SK-N-MC (cell line): ENCODE results near the gene PMP22.
"Not testable (repeated sequence)": the region's sequence is repeated elsewhere in the genome, so short reads cannot be mapped to it uniquely, and the experiment has no call there.

Experiments
- DNase-seq: peaks from one replicate; pipeline ENCODE4 v3.0.0-alpha.2; 2011; ENCODE audit warnings: low read depth, low spot score
- H3K27ac ChIP-seq: fragments of 200-600 bp; sonication (generic); 2 replicates; pipeline ENCODE4 v1.5.1; 2016; ENCODE audit warnings: mixed run types
- H3K36me3 ChIP-seq: fragments of 200-600 bp; sonication (generic); 2 replicates; pipeline ENCODE4 v1.6.1; 2017; ENCODE audit warnings: antibody characterized with exemption, low read length, mixed read lengths; ENCODE audit not compliant: insufficient read depth
- H3K4me3 ChIP-seq: fragments of 200-600 bp; sonication (generic); 2 replicates; pipeline ENCODE4 v1.5.1; 2016
- H3K9ac ChIP-seq: fragments of 200-600 bp; sonication (generic); 2 replicates; pipeline ENCODE4 v1.8.0; 2017; ENCODE audit warnings: mixed run types, mixed read lengths; ENCODE audit not compliant: insufficient read length
- H3K9me3 ChIP-seq: fragments of 200-600 bp; sonication (generic); 2 replicates; pipeline ENCODE4 v1.6.1; 2017; ENCODE audit warnings: low read depth, mild to moderate bottlenecking, antibody characterized with exemption, low read length, moderate library complexity, mixed read lengths
- EZH2 ChIP-seq: fragments of 200-600 bp; sonication (generic); IDR thresholded peaks from one replicate; pipeline ENCODE4 v1.6.1; 2017; ENCODE audit warnings: antibody characterized with exemption
- FOXP2 ChIP-seq: optimal IDR thresholded peaks from 2 replicates; pipeline ENCODE3; 2011; ENCODE audit warnings: mild to moderate bottlenecking, moderate library complexity; ENCODE audit not compliant: insufficient read depth; ENCODE audit errors: extremely low read length, control extremely low read depth
- POLR2AphosphoS5 ChIP-seq: IDR thresholded peaks from 2 replicates; pipeline ENCODE4 v1.6.1; 2012; ENCODE audit warnings: mild to moderate bottlenecking, low read depth, low read length, borderline replicate concordance

Gene PMP22

DNA sequence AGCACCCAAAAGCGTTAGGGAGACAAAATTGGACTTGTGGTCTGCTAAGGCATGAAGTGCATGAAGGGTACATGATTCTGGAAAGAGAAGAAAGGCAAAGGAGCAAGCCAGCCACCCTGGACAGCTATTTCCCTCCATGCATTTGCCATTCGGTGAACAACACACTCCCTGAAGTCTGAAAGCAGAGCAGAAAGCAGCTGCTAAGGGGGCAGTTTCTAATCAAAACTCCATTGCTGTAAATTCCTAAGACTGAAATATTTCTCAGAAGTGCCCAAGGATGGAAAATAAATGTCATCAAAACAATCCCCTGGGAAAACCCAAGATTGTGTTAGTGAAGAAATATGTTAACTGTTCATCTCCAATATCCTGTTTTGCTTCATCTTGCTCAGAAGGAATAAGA lies 44.3 kb downstream of the PMP22 start:
- TF ChIP-seq POLR2AphosphoS5 (no peak), FOXP2 (no peak), EZH2 (no peak)
- no peaks in the 10 kb centered on the region for H3K9me3 ChIP-seq
- no peaks in the 10 kb centered on the region for H3K36me3 ChIP-seq
- DNase-seq = no peak
- H3K4me3 ChIP-seq = no peak overlapping the region
- no peak overlapping the region for H3K9ac ChIP-seq
- no peak overlapping the region for H3K27ac ChIP-seq

DNA sequence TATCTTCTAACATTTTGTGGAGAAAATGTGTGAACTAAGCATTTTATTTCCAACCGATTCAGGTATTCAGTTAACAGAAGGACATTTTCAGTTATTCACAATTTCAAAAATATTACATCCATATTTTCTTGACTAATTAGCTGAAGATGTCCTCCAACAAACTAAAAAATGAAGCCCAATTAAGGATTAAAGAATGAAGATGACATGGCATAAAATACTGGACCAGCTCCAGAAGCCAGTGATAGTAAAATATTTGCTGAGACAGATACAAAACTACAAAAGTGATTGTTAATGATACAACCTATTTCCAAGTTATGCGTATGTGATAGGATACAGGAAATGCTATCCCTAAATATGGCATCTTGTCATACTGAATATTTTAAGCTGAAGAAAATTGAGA lies 48.6 kb downstream of the PMP22 start:
- Histone ChIP-seq H3K27ac (no peak overlapping the region), H3K9me3 (no peaks in the 10 kb centered on the region), H3K36me3 (no peaks in the 10 kb centered on the region), H3K9ac (no peak overlapping the region), H3K4me3 (no peak overlapping the region)
- DNase-seq = no peak
- TF ChIP-seq FOXP2 (no peak), EZH2 (no peak), POLR2AphosphoS5 (no peak)

DNA sequence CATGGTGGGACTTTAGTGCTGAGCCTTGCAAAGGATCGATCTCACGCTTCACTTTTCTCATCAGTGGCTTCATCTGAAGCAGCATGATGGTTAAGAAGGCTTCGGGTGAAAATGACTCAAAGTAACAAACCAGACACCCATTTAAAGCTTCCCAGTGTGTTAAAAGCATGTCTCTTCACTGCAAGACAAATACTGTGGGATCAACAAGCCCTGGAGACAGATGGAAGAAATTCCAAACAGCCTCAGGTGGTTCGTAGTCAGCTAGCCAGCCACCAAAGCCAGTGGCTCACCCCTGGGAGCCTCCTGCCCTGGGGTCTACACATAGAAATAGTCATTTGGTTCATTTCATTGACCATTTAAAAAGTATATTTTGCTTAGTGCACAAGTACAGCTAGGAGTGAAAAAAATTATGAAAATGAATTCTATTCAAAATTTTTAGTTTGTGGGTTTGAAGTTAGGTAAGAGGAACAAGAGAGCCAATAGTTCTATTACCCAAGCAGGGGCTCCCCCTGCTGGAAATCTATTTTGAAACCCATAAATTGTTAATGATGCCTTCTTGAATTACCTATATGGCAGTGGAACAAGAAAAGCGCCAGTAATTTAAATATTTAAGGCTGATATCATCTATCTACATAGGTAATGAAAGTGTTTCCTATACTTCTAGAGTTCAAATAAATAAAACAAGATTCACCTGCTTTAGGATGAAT lies 51.6 kb downstream of the PMP22 start:
- TF ChIP-seq FOXP2 (no peak), EZH2 (no peak), POLR2AphosphoS5 (no peak)
- Histone ChIP-seq H3K4me3 (no peak overlapping the region), H3K27ac (no peak overlapping the region), H3K9ac (no peak overlapping the region), H3K9me3 (no peaks in the 10 kb centered on the region), H3K36me3 (no peaks in the 10 kb centered on the region)
- DNase-seq = no peak

DNA sequence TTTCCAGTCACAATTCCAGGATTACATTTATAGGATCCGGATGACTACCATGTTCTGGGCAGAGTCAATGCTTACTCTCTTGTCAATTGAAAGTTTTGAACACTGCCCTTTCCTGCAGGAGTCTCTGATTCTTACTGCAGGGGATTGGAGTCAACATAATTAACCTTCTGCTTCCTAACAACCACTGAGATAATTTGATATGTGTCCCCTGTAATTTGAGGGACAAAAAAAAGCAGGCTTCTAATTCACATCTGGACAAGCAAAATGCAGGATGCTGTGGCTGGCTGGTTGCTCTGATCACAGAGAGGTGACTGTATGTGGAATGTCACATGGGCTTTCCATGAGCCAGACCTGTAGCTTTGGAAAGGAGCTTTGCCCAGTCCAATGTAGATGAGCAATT lies 54.9 kb downstream of the PMP22 start:
- no peak for DNase-seq
- Histone ChIP-seq H3K36me3 (no peaks in the 10 kb centered on the region), H3K9ac (no peak overlapping the region), H3K4me3 (no peak overlapping the region), H3K27ac (no peak overlapping the region), H3K9me3 (no peaks in the 10 kb centered on the region)
- TF ChIP-seq EZH2 (no peak), POLR2AphosphoS5 (no peak), FOXP2 (no peak)

DNA sequence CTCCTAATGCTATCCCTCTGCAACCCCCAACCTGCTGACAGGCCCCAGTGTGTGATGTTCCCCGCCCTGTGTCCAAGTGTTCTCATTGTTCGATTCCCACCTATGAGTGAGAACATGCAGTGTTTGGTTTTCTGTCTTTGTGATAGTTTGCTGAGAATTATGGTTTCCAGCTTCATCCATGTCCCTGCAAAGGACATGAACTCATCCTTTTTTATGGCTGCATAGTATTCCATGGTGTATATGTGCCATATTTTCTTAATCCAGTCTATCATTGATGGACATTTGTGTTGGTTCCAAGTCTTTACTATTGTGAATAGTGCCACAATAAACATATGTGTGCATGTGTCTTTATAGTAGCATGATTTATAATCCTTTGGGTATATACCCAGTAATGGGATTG lies 62.1 kb downstream of the PMP22 start:
- H3K9me3 ChIP-seq, H3K36me3 ChIP-seq, H3K27ac ChIP-seq, H3K4me3 ChIP-seq, H3K9ac ChIP-seq, DNase-seq: not testable (repeated sequence)

DNA sequence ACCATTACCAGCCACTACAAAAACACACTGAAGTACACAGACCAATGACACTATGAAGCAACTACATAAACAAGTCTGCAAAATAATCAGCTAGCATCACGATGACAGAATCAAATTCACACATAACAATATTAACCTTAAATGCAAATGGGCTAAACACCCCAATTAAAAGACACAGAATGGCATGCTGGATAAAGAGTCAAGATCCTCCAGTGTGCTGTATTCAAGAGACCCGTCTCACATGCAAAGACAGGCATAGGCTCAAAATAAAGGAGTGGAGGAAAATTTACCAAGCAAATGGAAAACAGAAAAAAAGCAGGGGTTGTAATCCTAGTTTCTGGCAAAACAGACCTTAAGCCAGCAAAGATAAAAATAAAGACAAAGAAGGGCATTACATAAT lies 64.6 kb downstream of the PMP22 start:
- H3K27ac ChIP-seq, H3K9ac ChIP-seq, H3K9me3 ChIP-seq, H3K4me3 ChIP-seq, H3K36me3 ChIP-seq, DNase-seq: not testable (repeated sequence)

DNA sequence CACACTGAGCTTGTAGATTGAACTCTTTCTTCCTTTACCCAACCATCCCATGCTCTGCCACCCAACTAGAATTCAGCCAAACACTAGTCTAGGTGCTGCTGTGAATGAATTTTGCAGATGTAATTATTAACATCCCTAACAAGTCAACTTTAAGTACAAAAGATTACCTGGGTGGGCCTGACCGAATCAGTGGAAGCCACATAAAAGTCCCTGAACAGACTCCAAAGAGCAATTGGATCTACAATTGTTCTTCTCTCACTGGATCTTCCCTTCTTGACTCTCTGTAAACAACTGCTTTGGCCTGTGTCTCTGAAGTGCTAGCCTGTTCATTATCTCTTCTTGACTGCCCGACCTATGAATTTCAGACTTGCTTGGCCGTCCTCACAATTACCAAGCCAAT lies 67.9 kb downstream of the PMP22 start:
- no peaks in the 10 kb centered on the region for H3K36me3 ChIP-seq
- H3K9ac ChIP-seq = no peak overlapping the region
- no peak for DNase-seq
- no peak overlapping the region for H3K27ac ChIP-seq
- no peaks in the 10 kb centered on the region for H3K9me3 ChIP-seq
- H3K4me3 ChIP-seq = no peak overlapping the region
- TF ChIP-seq POLR2AphosphoS5 (no peak), FOXP2 (no peak), EZH2 (no peak)

DNA sequence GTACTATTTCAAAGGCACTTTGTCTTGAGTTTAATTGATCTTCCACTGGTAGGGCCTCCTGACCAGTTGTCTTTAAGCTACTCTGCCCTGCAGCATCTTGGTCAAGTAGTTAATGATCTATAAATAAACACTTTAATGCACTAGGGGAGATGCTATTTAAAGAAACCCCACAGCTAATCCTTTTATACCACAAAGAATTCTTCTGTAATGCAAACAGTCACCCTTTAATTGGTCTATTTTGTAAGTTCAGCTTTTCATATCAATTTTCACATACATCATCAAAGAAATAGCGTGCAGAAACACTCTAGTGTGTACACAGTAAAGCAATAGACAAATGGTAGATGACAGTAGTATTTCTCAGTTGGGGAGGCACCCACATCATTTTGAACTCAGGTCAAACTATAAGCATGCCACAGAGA lies 70.3 kb downstream of the PMP22 start:
- Histone ChIP-seq H3K27ac (no peak overlapping the region), H3K9me3 (no peaks in the 10 kb centered on the region), H3K9ac (no peak overlapping the region), H3K4me3 (no peak overlapping the region), H3K36me3 (no peaks in the 10 kb centered on the region)
- no peak for DNase-seq
- TF ChIP-seq POLR2AphosphoS5 (no peak), FOXP2 (no peak), EZH2 (no peak)

DNA sequence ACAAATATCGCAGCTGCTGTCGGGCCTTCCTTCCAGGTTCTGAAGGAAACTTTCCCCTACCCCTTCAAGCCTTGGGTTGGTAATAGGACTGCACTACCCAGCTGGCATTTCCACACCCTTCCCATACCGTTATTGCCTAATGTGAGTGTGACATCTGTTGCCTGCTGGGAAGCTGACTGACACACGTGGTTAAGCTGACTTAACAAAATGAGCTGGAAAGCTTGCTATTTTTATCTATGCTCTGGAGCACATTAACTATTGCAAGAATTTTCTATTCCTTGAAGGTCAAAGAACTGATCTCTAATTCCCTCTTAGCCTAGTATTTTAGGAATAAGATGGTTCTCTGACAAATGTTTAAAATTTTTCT lies 79.5 kb downstream of the PMP22 start:
- DNase-seq = no peak
- Histone ChIP-seq H3K36me3 (no peaks in the 10 kb centered on the region), H3K9ac (no peak overlapping the region), H3K27ac (no peak overlapping the region), H3K4me3 (no peak overlapping the region), H3K9me3 (no peaks in the 10 kb centered on the region)
- TF ChIP-seq EZH2 (no peak), POLR2AphosphoS5 (no peak), FOXP2 (no peak)
